Activated naive CD4-positive, alpha-beta T cell treated with anti-CD3 and anti-CD28 coated beads for 36 hours (primary cell): ENCODE data around the gene PSAPL1. TPM values are rescaled to one million over a fixed set of nuclear protein-coding genes. Genes with fewer than 3 reads are reported as not detected.

ENCODE experiments used
- CTCF ChIA-PET: fragments of 350-600 bp; sonication (Branson Sonifier 250); formaldehyde crosslinking; loops from one replicate; lab custom pipeline; 2021; ENCODE audit warnings: antibody characterized with exemption; lab: Charles Lee
- DNase-seq: peaks from one replicate; pipeline ENCODE4 v3.0.0-alpha.2; 2020
- H3K27ac Mint-ChIP-seq: one replicate; pipeline ENCODE4 v1.8.0; 2021; ENCODE audit warnings: mild to moderate bottlenecking, mixed read lengths
- H3K27me3 Mint-ChIP-seq: one replicate; pipeline ENCODE4 v1.8.0; 2021; ENCODE audit warnings: low read depth, mixed read lengths
- H3K36me3 Mint-ChIP-seq: one replicate; pipeline ENCODE4 v1.8.0; 2021; ENCODE audit warnings: low read depth, mixed read lengths
- H3K4me1 Mint-ChIP-seq: one replicate; pipeline ENCODE4 v1.8.0; 2021; ENCODE audit warnings: low read depth, mixed read lengths
- H3K4me3 Mint-ChIP-seq: one replicate; pipeline ENCODE4 v1.8.0; 2021; ENCODE audit warnings: mild to moderate bottlenecking, moderate library complexity, mixed read lengths
- H3K9me3 Mint-ChIP-seq: one replicate; pipeline ENCODE4 v1.8.0; 2021; ENCODE audit warnings: mixed read lengths
- intact Hi-C: fragments of 100-400 bp; cut with micrococcal nuclease; formaldehyde crosslinking; loops from one replicate; pipeline ENCODE4 v1.15.1; 2023
- total RNA-seq, 2 experiments: library from RNA; stranded (reverse); gene quantifications; one replicate each; pipeline ENCODE4 v1.2.3, GENCODE V29; 2021

PSAPL1 gene
- total RNA-seq, 2 experiments from 2014 or later, result not detected

GRCh38 chr4:7411896-7412553 lies 22.7 kb downstream of the PSAPL1 start:
- no peak overlapping the region for H3K27ac Mint-ChIP-seq
- intact Hi-C loops, result no loop called here
- H3K4me3 Mint-ChIP-seq, result no peak overlapping the region
- H3K9me3 Mint-ChIP-seq, result peaks cover 15% of the 10 kb centered on the region
- H3K4me1 Mint-ChIP-seq, result no peaks in the 10 kb centered on the region
- H3K27me3 Mint-ChIP-seq, result peaks cover 16% of the 10 kb centered on the region
- peaks cover 8% of the 10 kb centered on the region for H3K36me3 Mint-ChIP-seq
- no peak for DNase-seq
- CTCF ChIA-PET, result interaction anchor here (1.4 kb wide), 1 partner anchor 22 kb away, joined by 3 read pairs; no protein-coding TSS in a partner anchor

- peaks cover 15% of the 10 kb centered on the region for H3K9me3 Mint-ChIP-seq
- H3K4me1 Mint-ChIP-seq, result no peaks in the 10 kb centered on the region
- intact Hi-C loops, result no loop called here
- peaks cover 8% of the 10 kb centered on the region for H3K36me3 Mint-ChIP-seq
- no peak overlapping the region for H3K4me3 Mint-ChIP-seq
- CTCF ChIA-PET, result interaction anchor here (1.4 kb wide), 1 partner anchor 22 kb away, joined by 3 read pairs; no protein-coding TSS in a partner anchor
- no peak for DNase-seq
- no peak overlapping the region for H3K27ac Mint-ChIP-seq
- peaks cover 20% of the 10 kb centered on the region for H3K27me3 Mint-ChIP-seq
Observed at GRCh38 chr4:7411491-7411890, 23.2 kb downstream of the PSAPL1 start.

- CTCF ChIA-PET, result no interaction called here
- Mint-ChIP-seq H3K27ac (no peak overlapping the region), H3K4me3 (no peak overlapping the region), H3K9me3 (peaks cover 16% of the 10 kb centered on the region), H3K36me3 (peaks cover 8% of the 10 kb centered on the region), H3K4me1 (no peaks in the 10 kb centered on the region), H3K27me3 (peaks cover 17% of the 10 kb centered on the region)
- no peak for DNase-seq
- intact Hi-C loops, result no loop called here
Observed at GRCh38 chr4:7410446-7410845, 24.3 kb downstream of the PSAPL1 start.

- H3K4me1 Mint-ChIP-seq, result no peaks in the 10 kb centered on the region
- intact Hi-C loops, result no loop called here
- CTCF ChIA-PET, result no interaction called here
Observed at GRCh38 chr4:7408166-7408565, 26.6 kb downstream of the PSAPL1 start.

GRCh38 chr4:7403001-7403400 lies 31.7 kb downstream of the PSAPL1 start:
- H3K9me3 Mint-ChIP-seq, result peaks cover 12% of the 10 kb centered on the region
- no peak overlapping the region for H3K4me3 Mint-ChIP-seq
- intact Hi-C loops, result no loop called here
- H3K27me3 Mint-ChIP-seq, result peaks cover 11% of the 10 kb centered on the region
- no peaks in the 10 kb centered on the region for H3K4me1 Mint-ChIP-seq
- H3K36me3 Mint-ChIP-seq, result no peaks in the 10 kb centered on the region
- DNase-seq, result no peak
- no peak overlapping the region for H3K27ac Mint-ChIP-seq
- CTCF ChIA-PET, result no interaction called here

More at GRCh38 chr4:7408166-7408565, 26.6 kb downstream of the PSAPL1 start:
- peaks cover 24% of the 10 kb centered on the region for H3K9me3 Mint-ChIP-seq
- DNase-seq, result no peak
- H3K27me3 Mint-ChIP-seq, result peaks cover 9% of the 10 kb centered on the region
- H3K27ac Mint-ChIP-seq, result no peak overlapping the region
- H3K4me3 Mint-ChIP-seq, result no peak overlapping the region
- H3K36me3 Mint-ChIP-seq, result peaks cover 8% of the 10 kb centered on the region

GRCh38 chr4:7402526-7402925 lies 32.2 kb downstream of the PSAPL1 start:
- H3K9me3 Mint-ChIP-seq, result peaks cover 9% of the 10 kb centered on the region
- no peaks in the 10 kb centered on the region for H3K36me3 Mint-ChIP-seq
- peaks cover 16% of the 10 kb centered on the region for H3K27me3 Mint-ChIP-seq
- intact Hi-C loops, result no loop called here
- no peaks in the 10 kb centered on the region for H3K4me1 Mint-ChIP-seq
- H3K27ac Mint-ChIP-seq, result no peak overlapping the region
- no peak for DNase-seq
- CTCF ChIA-PET, result interaction anchor here (1.0 kb wide), 1 partner anchor 400 kb away, joined by 3 read pairs; no protein-coding TSS in a partner anchor
- no peak overlapping the region for H3K4me3 Mint-ChIP-seq

GRCh38 chr4:7400671-7401298 lies 33.9 kb downstream of the PSAPL1 start:
- H3K9me3 Mint-ChIP-seq, result peaks cover 8% of the 10 kb centered on the region
- H3K4me3 Mint-ChIP-seq, result no peak overlapping the region
- no peak for DNase-seq
- intact Hi-C loops, result no loop called here
- H3K27ac Mint-ChIP-seq, result no peak overlapping the region
- H3K4me1 Mint-ChIP-seq, result no peaks in the 10 kb centered on the region
- H3K36me3 Mint-ChIP-seq, result no peaks in the 10 kb centered on the region
- peaks cover 12% of the 10 kb centered on the region for H3K27me3 Mint-ChIP-seq
- CTCF ChIA-PET, result no interaction called here

- Mint-ChIP-seq H3K27ac (no peak overlapping the region), H3K36me3 (no peaks in the 10 kb centered on the region), H3K4me1 (no peaks in the 10 kb centered on the region), H3K9me3 (peaks cover 2% of the 10 kb centered on the region), H3K4me3 (no peak overlapping the region), H3K27me3 (peaks cover 12% of the 10 kb centered on the region)
- intact Hi-C loops, result no loop called here
- DNase-seq, result no peak
- CTCF ChIA-PET, result no interaction called here
Observed at GRCh38 chr4:7399440-7400234, 35.1 kb downstream of the PSAPL1 start.

- H3K36me3 Mint-ChIP-seq, result no peaks in the 10 kb centered on the region
- intact Hi-C loops, result no loop called here
- CTCF ChIA-PET, result interaction anchor here (0.7 kb wide), 1 partner anchor 14 kb away, joined by 3 read pairs; no protein-coding TSS in a partner anchor
- H3K9me3 Mint-ChIP-seq, result no peaks in the 10 kb centered on the region
- H3K4me3 Mint-ChIP-seq, result no peak overlapping the region
- no peak overlapping the region for H3K27ac Mint-ChIP-seq
- no peak for DNase-seq
- peaks cover 12% of the 10 kb centered on the region for H3K27me3 Mint-ChIP-seq
- H3K4me1 Mint-ChIP-seq, result no peaks in the 10 kb centered on the region
Observed at GRCh38 chr4:7398788-7399439, 35.8 kb downstream of the PSAPL1 start.

- no peaks in the 10 kb centered on the region for H3K36me3 Mint-ChIP-seq
- DNase-seq, result no peak
- intact Hi-C loops, result no loop called here
Observed at GRCh38 chr4:7398104-7398423, 36.7 kb downstream of the PSAPL1 start.

GRCh38 chr4:7397206-7398103 lies 37.3 kb downstream of the PSAPL1 start:
- no peak overlapping the region for H3K4me3 Mint-ChIP-seq
- CTCF ChIA-PET, result interaction anchor here (0.6 kb wide), 1 partner anchor 68 kb away, joined by 3 read pairs; no protein-coding TSS in a partner anchor
- peaks cover 12% of the 10 kb centered on the region for H3K27me3 Mint-ChIP-seq
- intact Hi-C loops, result no loop called here
- no peaks in the 10 kb centered on the region for H3K36me3 Mint-ChIP-seq
- H3K27ac Mint-ChIP-seq, result no peak overlapping the region
- H3K4me1 Mint-ChIP-seq, result no peaks in the 10 kb centered on the region
- no peaks in the 10 kb centered on the region for H3K9me3 Mint-ChIP-seq
- DNase-seq, result no peak

More at GRCh38 chr4:7398104-7398423, 36.7 kb downstream of the PSAPL1 start:
- H3K4me1 Mint-ChIP-seq, result no peaks in the 10 kb centered on the region
- peaks cover 12% of the 10 kb centered on the region for H3K27me3 Mint-ChIP-seq
- H3K4me3 Mint-ChIP-seq, result no peak overlapping the region
- CTCF ChIA-PET, result no interaction called here
- H3K27ac Mint-ChIP-seq, result no peak overlapping the region
- no peaks in the 10 kb centered on the region for H3K9me3 Mint-ChIP-seq
